GM10248 (cell line): ENCODE measurements around the gene CREB3L1.

ENCODE experiments used
- CTCF ChIA-PET: fragments of 300-600 bp; sonication (Branson Sonifier 250); formaldehyde crosslinking; extraction: SDS; loops from one replicate; lab custom pipeline; 2021; ENCODE audit warnings: antibody characterized with exemption; lab: Yijun Ruan, JAX
- POLR2A ChIA-PET: fragments of 350-650 bp; sonication (Branson Sonifier 250); formaldehyde crosslinking; extraction: SDS; loops from one replicate; lab custom pipeline; 2020; ENCODE audit warnings: antibody characterized with exemption; lab: Yijun Ruan, JAX
- DNase-seq: peaks from one replicate; pipeline ENCODE4 v3.0.0; 2012; ENCODE audit errors: extremely low spot score
- TF ChIP-seq, protein P1 (sequence below): IDR thresholded peaks from 2 replicates; pipeline ENCODE4 v1.5.1; 2012; ENCODE audit warnings: mild to moderate bottlenecking, low read depth; ENCODE audit errors: extremely low read depth, missing control alignments, control extremely low read depth

CREB3L1 gene

DNA sequence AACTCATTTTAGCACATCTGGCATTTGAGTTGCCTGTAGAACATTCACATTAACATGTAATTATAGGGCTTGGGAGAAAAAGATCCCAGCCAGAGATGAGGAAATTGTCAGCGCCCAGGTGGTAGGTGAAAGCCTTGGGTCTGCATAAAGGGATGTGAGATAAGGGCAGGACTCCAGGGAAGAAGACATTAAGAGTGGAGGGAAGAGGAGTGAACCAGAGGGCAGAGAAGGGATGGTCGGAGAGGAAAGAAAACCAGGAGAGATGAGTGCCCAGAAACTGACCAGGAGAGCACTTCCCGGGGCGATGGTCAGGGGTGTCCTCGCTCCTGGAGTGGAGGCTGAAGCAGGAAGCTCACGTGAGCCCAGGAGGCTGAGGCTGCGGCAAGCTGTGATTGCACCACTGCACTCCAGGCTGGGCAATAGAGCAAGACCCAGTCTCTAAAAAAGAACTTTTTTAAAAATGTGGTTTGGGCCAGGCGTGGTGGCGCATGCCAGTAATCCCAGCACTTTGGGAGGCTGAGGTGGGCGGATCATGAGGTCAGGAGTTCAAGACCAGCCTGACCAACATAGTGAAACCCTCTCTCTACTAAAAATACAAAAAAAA lies 49.5 kb downstream of the CREB3L1 start:
- TF ChIP-seq, protein P1, sequence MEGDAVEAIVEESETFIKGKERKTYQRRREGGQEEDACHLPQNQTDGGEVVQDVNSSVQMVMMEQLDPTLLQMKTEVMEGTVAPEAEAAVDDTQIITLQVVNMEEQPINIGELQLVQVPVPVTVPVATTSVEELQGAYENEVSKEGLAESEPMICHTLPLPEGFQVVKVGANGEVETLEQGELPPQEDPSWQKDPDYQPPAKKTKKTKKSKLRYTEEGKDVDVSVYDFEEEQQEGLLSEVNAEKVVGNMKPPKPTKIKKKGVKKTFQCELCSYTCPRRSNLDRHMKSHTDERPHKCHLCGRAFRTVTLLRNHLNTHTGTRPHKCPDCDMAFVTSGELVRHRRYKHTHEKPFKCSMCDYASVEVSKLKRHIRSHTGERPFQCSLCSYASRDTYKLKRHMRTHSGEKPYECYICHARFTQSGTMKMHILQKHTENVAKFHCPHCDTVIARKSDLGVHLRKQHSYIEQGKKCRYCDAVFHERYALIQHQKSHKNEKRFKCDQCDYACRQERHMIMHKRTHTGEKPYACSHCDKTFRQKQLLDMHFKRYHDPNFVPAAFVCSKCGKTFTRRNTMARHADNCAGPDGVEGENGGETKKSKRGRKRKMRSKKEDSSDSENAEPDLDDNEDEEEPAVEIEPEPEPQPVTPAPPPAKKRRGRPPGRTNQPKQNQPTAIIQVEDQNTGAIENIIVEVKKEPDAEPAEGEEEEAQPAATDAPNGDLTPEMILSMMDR = no peak
- no peak for DNase-seq
- CTCF ChIA-PET = interaction anchor here (1.0 to 1.9 kb wide), 3 partner anchors 8 to 42 kb away, joined by 3 to 5 read pairs (median 5); no protein-coding TSS in a partner anchor
- POLR2A ChIA-PET = no interaction called here

DNA sequence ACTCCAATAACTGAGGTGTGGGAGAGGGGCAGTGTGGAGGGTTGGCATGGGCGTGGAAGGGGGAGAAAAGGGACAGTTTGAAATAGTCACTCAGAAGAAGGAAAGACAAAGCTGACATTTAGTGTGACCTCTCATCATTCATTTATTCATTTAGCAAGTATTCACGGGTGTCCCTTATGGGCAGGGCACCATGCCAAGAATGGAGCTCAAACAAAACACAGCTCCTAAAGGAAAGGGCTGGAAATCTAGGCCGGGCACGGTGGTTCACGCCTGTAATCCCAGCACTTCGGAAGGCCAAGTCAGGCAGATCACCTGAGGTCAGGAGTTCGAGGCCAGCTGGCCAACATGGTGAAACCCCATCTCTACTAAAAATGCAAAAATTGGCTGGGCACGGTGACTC lies 50.4 kb downstream of the CREB3L1 start:
- no peak for DNase-seq
- CTCF ChIA-PET = interaction anchor here (1.0 to 3.7 kb wide), 3 partner anchors 9 to 41 kb away, joined by 3 to 17 read pairs (median 5); no protein-coding TSS in a partner anchor
- TF ChIP-seq, protein P1 = no peak
- POLR2A ChIA-PET = no interaction called here

DNA sequence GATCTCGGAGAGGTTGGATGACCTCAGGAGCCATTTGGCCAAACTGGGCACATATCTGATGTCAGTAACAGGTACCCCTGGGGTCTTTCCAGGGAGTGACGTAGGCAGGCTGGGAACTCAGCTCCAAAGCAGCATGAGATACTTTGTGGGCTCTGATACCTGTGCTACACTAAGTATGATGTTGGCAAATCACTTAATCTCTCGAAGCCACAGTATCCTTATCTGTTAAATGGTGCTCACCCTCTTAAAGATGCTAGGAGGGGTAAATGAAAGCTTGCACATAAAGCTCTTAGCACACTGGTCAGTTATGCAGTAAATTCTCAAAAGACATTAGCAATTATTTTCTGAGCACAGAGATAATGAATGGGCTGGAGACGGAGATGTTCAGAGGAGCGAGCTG lies 52.7 kb downstream of the CREB3L1 start:
- TF ChIP-seq, protein P1 = no peak
- POLR2A ChIA-PET = interaction anchor here (0.6 kb wide), 1 partner anchor 14 kb away, joined by 6 read pairs; no protein-coding TSS in a partner anchor
- DNase-seq = no peak
- CTCF ChIA-PET = interaction anchor here (0.8 to 3.7 kb wide), 11 partner anchors 9 to 202 kb away, joined by 3 to 23 read pairs (median 7); partner anchors contain the start of gene DGKZ

DNA sequence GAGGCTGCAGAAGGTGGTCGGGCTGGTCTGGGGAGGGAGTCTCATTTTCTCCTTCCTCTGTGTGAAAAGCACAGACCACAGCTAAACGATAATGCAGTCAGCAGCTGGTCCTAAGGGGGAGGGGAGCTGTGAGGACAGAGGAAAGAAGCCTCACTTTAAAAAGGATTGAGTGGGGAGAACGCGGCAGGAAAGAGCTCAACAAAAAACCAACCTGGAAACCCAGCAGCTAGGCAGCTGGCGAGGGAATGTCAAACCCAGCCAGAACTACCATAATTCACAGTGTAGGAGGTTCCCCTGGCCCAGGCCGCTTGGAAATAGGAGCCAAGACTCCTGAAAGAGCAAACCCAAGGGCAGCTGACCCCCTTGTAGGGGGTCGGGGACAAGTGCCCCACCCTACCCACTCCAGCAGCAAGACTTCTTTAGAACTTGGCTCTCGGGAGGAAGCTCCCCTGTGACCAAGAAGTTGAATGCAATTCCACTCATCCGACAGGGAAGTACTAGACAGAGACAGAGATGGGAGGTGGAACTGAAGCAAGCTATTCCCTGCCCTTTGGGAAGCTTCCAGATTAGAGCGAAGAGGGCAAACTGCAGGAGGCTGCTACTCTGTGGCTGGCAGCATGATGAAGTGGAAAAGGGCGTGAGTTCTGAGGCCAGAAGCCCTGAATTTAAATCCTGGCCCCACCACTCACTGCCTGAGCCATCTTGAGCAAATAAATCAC lies 53.3 kb downstream of the CREB3L1 start:
- ChIA-PET CTCF (interaction anchor here (0.8 to 3.7 kb wide), 12 partner anchors 8 to 202 kb away, joined by 3 to 23 read pairs (median 8); partner anchors contain the start of gene DGKZ), POLR2A (no interaction called here)
- DNase-seq = no peak
- TF ChIP-seq, protein P1 = no peak

DNA sequence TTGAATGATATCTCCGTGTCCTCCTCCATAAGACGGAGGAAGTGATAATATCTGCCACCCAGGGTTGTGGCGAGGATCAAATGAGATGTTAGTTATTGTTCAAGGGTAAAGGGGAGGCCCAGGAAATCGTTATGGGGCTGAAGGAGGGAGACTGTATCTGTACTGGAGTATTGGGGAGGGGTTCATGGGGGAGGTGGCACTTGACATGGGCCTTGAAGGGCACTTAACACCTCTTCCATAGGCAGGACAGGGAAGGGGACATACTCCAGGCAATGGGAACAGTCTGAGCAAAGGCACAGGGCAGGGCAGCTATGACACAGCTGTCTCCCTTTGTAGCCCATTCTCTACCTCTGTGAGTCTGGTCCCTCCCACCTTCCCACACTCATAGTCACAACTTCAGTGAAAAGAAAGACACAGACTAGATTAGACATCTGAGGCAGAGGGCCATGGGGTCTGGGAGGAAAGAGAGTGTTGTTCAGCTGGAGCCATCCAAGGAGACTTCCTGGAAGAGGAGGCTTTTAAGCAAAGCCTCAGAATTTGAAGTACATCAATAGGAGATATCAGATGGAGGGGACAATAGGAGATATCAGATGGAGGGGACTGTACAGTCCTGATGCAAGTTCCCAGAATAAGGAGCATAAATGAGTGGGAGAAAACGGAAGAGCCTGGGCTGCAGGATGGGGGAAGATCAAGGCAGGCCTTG lies 54.0 kb downstream of the CREB3L1 start:
- no peak for DNase-seq
- TF ChIP-seq, protein P1 = no peak
- CTCF ChIA-PET = interaction anchor here (1.3 to 3.7 kb wide), 10 partner anchors 9 to 203 kb away, joined by 3 to 23 read pairs (median 11); partner anchors contain the start of gene DGKZ
- POLR2A ChIA-PET = no interaction called here

DNA sequence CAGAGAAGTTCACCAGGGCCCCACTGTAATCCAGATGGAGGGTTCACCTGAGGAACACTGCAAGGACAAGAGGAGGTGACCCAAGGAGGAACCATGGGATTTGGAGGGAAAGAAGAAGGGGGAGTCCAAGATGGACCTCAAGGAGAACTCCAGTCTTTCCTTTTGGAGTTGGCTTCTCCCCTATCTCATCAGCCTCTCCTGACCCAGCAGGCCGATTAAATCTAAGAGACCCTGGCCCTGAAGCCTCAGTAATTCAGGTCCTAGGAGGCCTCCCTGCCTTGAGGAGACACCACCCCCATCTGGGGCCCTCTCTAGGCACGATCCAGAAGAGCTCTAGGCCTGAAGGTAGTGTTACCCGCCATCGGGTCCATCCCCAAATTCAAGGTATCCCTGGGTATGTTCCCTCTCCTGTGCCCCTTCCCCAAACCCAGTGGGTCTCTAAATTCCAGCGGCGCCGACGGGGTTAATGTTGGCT lies 54.7 kb downstream of the CREB3L1 start:
- ChIA-PET POLR2A (no interaction called here), CTCF (interaction anchor here (1.3 to 3.7 kb wide), 8 partner anchors 8 to 92 kb away, joined by 4 to 15 read pairs (median 7); partner anchors contain the start of gene DGKZ)
- no peak for DNase-seq
- TF ChIP-seq, protein P1 = no peak
